Large intestine (tissue), 3 donors: ENCODE data around the gene HAO1. TPM values are rescaled to one million over a fixed set of nuclear protein-coding genes. Genes with fewer than 3 reads are reported as not detected.

Experiments used
- DNase-seq, 2 donors: peaks; one replicate each; pipeline versions ENCODE4 v3.0.0 to v3.0.0-alpha.2; 2013
- H3K27ac ChIP-seq: one replicate; pipeline ENCODE4 v1.5.1; 2013; ENCODE audit warnings: low read length
- H3K27me3 ChIP-seq: 2 replicates; pipeline ENCODE4 v1.6.1; 2013; ENCODE audit warnings: low read length; ENCODE audit not compliant: control insufficient read depth, insufficient read depth
- H3K36me3 ChIP-seq: 2 replicates; pipeline ENCODE4 v1.6.1; 2013; ENCODE audit warnings: low read length; ENCODE audit not compliant: control insufficient read depth, insufficient read depth
- H3K4me1 ChIP-seq: one replicate; pipeline ENCODE4 v1.6.1; 2013; ENCODE audit warnings: low read length; ENCODE audit not compliant: control insufficient read depth, insufficient read depth
- H3K4me3 ChIP-seq: one replicate; pipeline ENCODE4 v1.5.1; 2013; ENCODE audit warnings: low read length
- H3K9me3 ChIP-seq: one replicate; pipeline ENCODE4 v1.6.1; 2013; ENCODE audit warnings: mild to moderate bottlenecking, low read depth, low read length, moderate library complexity; ENCODE audit not compliant: control insufficient read depth
- WGBS: methylation state at CpG from one replicate; pipeline ENCODE4 v1.1.5; 2013; ENCODE audit warnings: low lambda C conversion rate; ENCODE audit not compliant: insufficient coverage; 5-methylcytosine and 5-hydroxymethylcytosine counted together
- polyA plus RNA-seq: library from polyadenylated mRNA; unstranded; fragments of 120-200 nt; gene quantifications from one replicate; pipeline ENCODE4 v1.2.1, GENCODE V29; 2013

Gene HAO1
- polyA plus RNA-seq, 1 donor, result not detected

- H3K9me3 ChIP-seq, result no peaks in the 10 kb centered on the region
- H3K4me3 ChIP-seq, result no peak overlapping the region
- 100% methylated on average over 1 of the region's 7 CpGs for WGBS
- H3K27me3 ChIP-seq, result no peaks in the 10 kb centered on the region
- no peaks in the 10 kb centered on the region for H3K36me3 ChIP-seq
- H3K27ac ChIP-seq, result no peak overlapping the region
- DNase-seq, result no peak
- H3K4me1 ChIP-seq, result no peaks in the 10 kb centered on the region
These were observed 47.1 kb downstream of the HAO1 start for GRCh38 chr20:7893014-7893730.

- no peaks in the 10 kb centered on the region for H3K4me1 ChIP-seq
- no peak overlapping the region for H3K27ac ChIP-seq
- no peak overlapping the region for H3K4me3 ChIP-seq
- WGBS, result 100% methylated on average over 3 of the region's 5 CpGs
- no peaks in the 10 kb centered on the region for H3K9me3 ChIP-seq
- no peaks in the 10 kb centered on the region for H3K27me3 ChIP-seq
- no peaks in the 10 kb centered on the region for H3K36me3 ChIP-seq
- no peak for DNase-seq
These were observed 48.6 kb downstream of the HAO1 start for GRCh38 chr20:7891705-7892104.

- H3K27ac ChIP-seq, result no peak overlapping the region
- 80% methylated on average over 1 of the region's 3 CpGs for WGBS
- no peaks in the 10 kb centered on the region for H3K9me3 ChIP-seq
- no peak overlapping the region for H3K4me3 ChIP-seq
- H3K27me3 ChIP-seq, result no peaks in the 10 kb centered on the region
- H3K36me3 ChIP-seq, result no peaks in the 10 kb centered on the region
- no peaks in the 10 kb centered on the region for H3K4me1 ChIP-seq
- no peak for DNase-seq
These were observed 50.5 kb downstream of the HAO1 start for GRCh38 chr20:7889736-7890135.

GRCh38 chr20:7883741-7884140 is 56.5 kb downstream of the HAO1 start:
- no peaks in the 10 kb centered on the region for H3K36me3 ChIP-seq
- no peaks in the 10 kb centered on the region for H3K27me3 ChIP-seq
- H3K27ac ChIP-seq, result no peak overlapping the region
- H3K4me1 ChIP-seq, result no peaks in the 10 kb centered on the region
- H3K4me3 ChIP-seq, result no peak overlapping the region
- H3K9me3 ChIP-seq, result no peaks in the 10 kb centered on the region
- no peak for DNase-seq
- WGBS, result no CpG with 5 or more reads among the region's 1 CpG

- Histone ChIP-seq H3K9me3 (no peaks in the 10 kb centered on the region), H3K4me1 (no peaks in the 10 kb centered on the region), H3K27ac (no peak overlapping the region), H3K36me3 (no peaks in the 10 kb centered on the region), H3K4me3 (no peak overlapping the region), H3K27me3 (no peaks in the 10 kb centered on the region)
- DNase-seq, result no peak
- 94% methylated on average over 3 of the region's 4 CpGs for WGBS
These were observed 56.9 kb downstream of the HAO1 start for GRCh38 chr20:7883309-7883708.

- no CpG with 5 or more reads among the region's 4 CpGs for WGBS
- H3K36me3 ChIP-seq, result no peaks in the 10 kb centered on the region
These were observed 58.2 kb downstream of the HAO1 start for GRCh38 chr20:7882076-7882475.

GRCh38 chr20:7881551-7881950 is 58.7 kb downstream of the HAO1 start:
- no peaks in the 10 kb centered on the region for H3K4me1 ChIP-seq
- no peak for DNase-seq
- WGBS, result 83% methylated on average over 1 of the region's 3 CpGs
- H3K27ac ChIP-seq, result no peak overlapping the region
- H3K27me3 ChIP-seq, result no peaks in the 10 kb centered on the region
- H3K36me3 ChIP-seq, result no peaks in the 10 kb centered on the region
- no peak overlapping the region for H3K4me3 ChIP-seq
- no peaks in the 10 kb centered on the region for H3K9me3 ChIP-seq

More at GRCh38 chr20:7882076-7882475, 58.2 kb downstream of the HAO1 start:
- Histone ChIP-seq H3K9me3 (no peaks in the 10 kb centered on the region), H3K27me3 (no peaks in the 10 kb centered on the region), H3K27ac (no peak overlapping the region), H3K4me1 (no peaks in the 10 kb centered on the region), H3K4me3 (no peak overlapping the region)
- no peak for DNase-seq

GRCh38 chr20:7879883-7880282 is 60.4 kb downstream of the HAO1 start:
- H3K27me3 ChIP-seq, result no peaks in the 10 kb centered on the region
- no peak for DNase-seq
- no peaks in the 10 kb centered on the region for H3K9me3 ChIP-seq
- H3K4me1 ChIP-seq, result no peaks in the 10 kb centered on the region
- H3K4me3 ChIP-seq, result no peak overlapping the region
- no peak overlapping the region for H3K27ac ChIP-seq
- no peaks in the 10 kb centered on the region for H3K36me3 ChIP-seq
- WGBS, result no CpG with 5 or more reads among the region's 5 CpGs

GRCh38 chr20:7868108-7868507 is 72.2 kb downstream of the HAO1 start:
- Histone ChIP-seq H3K27ac (no peak overlapping the region), H3K4me1 (peaks cover 2% of the 10 kb centered on the region), H3K9me3 (no peaks in the 10 kb centered on the region), H3K27me3 (no peaks in the 10 kb centered on the region), H3K4me3 (no peak overlapping the region), H3K36me3 (no peaks in the 10 kb centered on the region)
- no CpG with 5 or more reads among the region's 2 CpGs for WGBS
- DNase-seq, result no peak

GRCh38 chr20:7866285-7866684 is 74.0 kb downstream of the HAO1 start:
- peak; percentile 25 to 73 for DNase-seq
- peaks cover 2% of the 10 kb centered on the region for H3K4me1 ChIP-seq
- no CpG with 5 or more reads among the region's 11 CpGs for WGBS

GRCh38 chr20:7859356-7859802 is 80.9 kb downstream of the HAO1 start:
- no peak overlapping the region for H3K27ac ChIP-seq
- H3K9me3 ChIP-seq, result no peaks in the 10 kb centered on the region
- no peaks in the 10 kb centered on the region for H3K27me3 ChIP-seq
- H3K4me3 ChIP-seq, result no peak overlapping the region
- DNase-seq, result peak; percentile 17 to 37
- WGBS, result 0% methylated on average over 1 of the region's 3 CpGs
- no peaks in the 10 kb centered on the region for H3K36me3 ChIP-seq
- H3K4me1 ChIP-seq, result no peaks in the 10 kb centered on the region

More at GRCh38 chr20:7866285-7866684, 74.0 kb downstream of the HAO1 start:
- Histone ChIP-seq H3K4me3 (peak overlapping the region; percentile 7), H3K36me3 (no peaks in the 10 kb centered on the region), H3K27ac (no peak overlapping the region), H3K9me3 (no peaks in the 10 kb centered on the region), H3K27me3 (no peaks in the 10 kb centered on the region)
